AG04449 (cell line): Measurements from ENCODE around the gene DMGDH.
A peak's percentile ranks its signal among the peaks of the same experiment; 100 is the strongest.

Experiments used
- CTCF ChIA-PET: fragments of 350-600 bp; formaldehyde crosslinking; extraction: SDS; loops from one replicate; lab custom pipeline; 2021; ENCODE audit warnings: antibody characterized with exemption; lab: Yijun Ruan, JAX
- POLR2A ChIA-PET: fragments of 400-600, 350-600 bp; formaldehyde crosslinking; extraction: SDS; loops from one replicate; lab custom pipeline; 2020; ENCODE audit warnings: antibody characterized with exemption, inconsistent platforms; lab: Yijun Ruan, JAX
- DNase-seq: peaks from one replicate; pipeline ENCODE4 v3.0.0-alpha.2; 2010; ENCODE audit warnings: low read depth, low spot score
- H3K4me3 ChIP-seq: 2 replicates; pipeline ENCODE4 v1.5.1; 2011; ENCODE audit warnings: low read depth, mild to moderate bottlenecking, control low read depth, low read length
- CTCF ChIP-seq: IDR thresholded peaks from one replicate; pipeline ENCODE4 v1.5.1; 2011; ENCODE audit warnings: mild to moderate bottlenecking, moderate library complexity, low read length, control low read depth, inconsistent platforms; ENCODE audit not compliant: insufficient read depth; ENCODE audit errors: missing control alignments

DMGDH gene

DNA sequence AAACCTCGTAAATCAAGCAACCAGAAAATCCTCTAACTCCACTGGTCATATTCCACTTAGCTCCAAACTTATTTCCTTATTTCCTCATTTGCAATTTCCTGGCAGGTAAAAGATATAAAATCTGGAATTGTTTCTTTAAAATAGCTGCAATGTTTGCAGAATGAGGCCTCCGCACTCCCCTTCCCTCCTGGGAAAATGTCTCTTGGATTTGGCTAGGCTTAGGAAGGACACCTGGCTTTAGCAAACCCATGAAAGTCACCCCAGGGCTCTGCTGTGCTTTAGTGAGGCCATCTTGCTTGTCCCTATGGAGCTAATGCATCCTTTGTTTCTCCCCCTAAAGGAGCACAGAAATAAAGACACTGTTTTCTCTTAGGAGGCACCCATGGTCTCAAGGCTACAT, 94.9 kb downstream of the DMGDH start:
- ChIA-PET POLR2A (no interaction called here), CTCF (interaction anchor here (1.0 to 3.2 kb wide), 9 partner anchors 9 to 653 kb away, joined by 3 to 14 read pairs (median 4); partner anchors contain the start of gene ARSB)
- DNase-seq, result no peak
- H3K4me3 ChIP-seq, result no peak overlapping the region
- TF ChIP-seq CTCF, result no peak

DNA sequence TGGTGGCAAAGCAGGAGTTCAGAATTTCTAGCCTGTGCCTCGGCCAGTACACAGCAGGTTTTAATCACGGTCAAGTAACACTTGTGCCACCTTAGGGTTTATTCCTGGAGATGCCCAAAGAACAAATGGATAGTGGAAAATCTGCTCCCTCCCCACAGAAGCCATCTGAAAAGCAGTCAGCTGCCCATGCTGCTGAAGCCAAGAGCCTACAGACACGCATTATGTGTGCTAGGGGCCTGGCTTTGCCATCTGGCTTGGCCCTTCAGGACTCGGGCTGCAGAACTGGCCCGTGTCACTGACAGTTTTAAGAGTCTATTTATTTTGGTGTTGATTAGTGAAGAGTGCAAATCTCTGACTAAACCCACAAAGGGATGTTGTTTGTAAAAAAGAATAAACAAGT, 95.5 kb downstream of the DMGDH start:
- ChIA-PET POLR2A (no interaction called here), CTCF (interaction anchor here (1.0 to 3.2 kb wide), 11 partner anchors 9 to 652 kb away, joined by 3 to 14 read pairs (median 4); partner anchors contain the start of gene ARSB)
- DNase-seq, result no peak
- H3K4me3 ChIP-seq, result no peak overlapping the region
- no peak for TF ChIP-seq CTCF

GRCh38 chr5:78972654-78973428, 96.6 kb downstream of the DMGDH start:
- no peak for TF ChIP-seq CTCF
- CTCF ChIA-PET, result interaction anchor here (0.7 to 3.4 kb wide), 10 partner anchors 7 to 436 kb away, joined by 3 to 16 read pairs (median 4); partner anchors contain the start of gene ARSB
- POLR2A ChIA-PET, result no interaction called here
- H3K4me3 ChIP-seq, result no peak overlapping the region
- DNase-seq, result no peak

- ChIA-PET CTCF (interaction anchor here (0.9 to 3.4 kb wide), 6 partner anchors 12 to 161 kb away, joined by 4 to 16 read pairs (median 10); partner anchors contain the start of gene ARSB), POLR2A (no interaction called here)
- H3K4me3 ChIP-seq, result no peak overlapping the region
- no peak for TF ChIP-seq CTCF
- no peak for DNase-seq
Measured at GRCh38 chr5:78971998-78972397, 97.5 kb downstream of the DMGDH start.

DNA sequence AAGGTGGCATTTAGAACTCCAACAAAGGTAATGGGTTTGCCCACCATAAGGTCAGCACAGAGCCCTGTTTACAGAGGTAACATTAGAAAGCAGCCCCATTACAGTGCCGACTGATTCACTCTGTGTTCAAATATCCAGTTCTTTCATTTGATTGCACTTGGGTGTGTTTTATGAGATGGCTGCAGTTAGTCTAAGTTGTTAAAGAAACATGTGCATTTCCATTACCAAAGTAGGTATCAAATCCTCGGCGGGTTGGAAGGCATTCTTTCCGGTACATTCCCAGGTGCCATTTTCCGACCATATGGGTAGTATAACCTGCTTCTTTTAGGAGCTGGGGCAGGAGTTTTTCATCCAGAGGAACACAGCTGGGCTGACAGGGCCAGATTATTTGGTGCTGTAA, 100.7 kb downstream of the DMGDH start:
- DNase-seq, result no peak
- no peak for TF ChIP-seq CTCF
- CTCF ChIA-PET, result interaction anchor here (10.9 kb wide), 1 partner anchor 70 kb away, joined by 191 read pairs; no protein-coding TSS in a partner anchor
- POLR2A ChIA-PET, result no interaction called here
- H3K4me3 ChIP-seq, result no peak overlapping the region

GRCh38 chr5:78964889-78965288, 104.6 kb downstream of the DMGDH start:
- H3K4me3 ChIP-seq, result no peak overlapping the region
- DNase-seq, result no peak
- ChIA-PET CTCF (interaction anchor here (0.6 to 10.9 kb wide), 34 partner anchors 8 to 644 kb away, joined by 3 to 191 read pairs (median 5); partner anchors contain the start of genes ARSB and SCAMP1), POLR2A (no interaction called here)
- TF ChIP-seq CTCF, result peak; percentile 46
